GM12874 (cell line): ENCODE data around the gene RPS26.

Source experiments
- CTCF ChIP-seq: IDR thresholded peaks from 2 replicates; pipeline ENCODE4 v1.5.1; 2011; ENCODE audit warnings: low read depth, mild to moderate bottlenecking, control low read depth, low read length, moderate library complexity; ENCODE audit not compliant: insufficient read depth

RPS26 gene

GRCh38 chr12:56078931-56079722, 37.4 kb downstream of the RPS26 start:
- TF ChIP-seq CTCF: peak; percentile 77

DNA sequence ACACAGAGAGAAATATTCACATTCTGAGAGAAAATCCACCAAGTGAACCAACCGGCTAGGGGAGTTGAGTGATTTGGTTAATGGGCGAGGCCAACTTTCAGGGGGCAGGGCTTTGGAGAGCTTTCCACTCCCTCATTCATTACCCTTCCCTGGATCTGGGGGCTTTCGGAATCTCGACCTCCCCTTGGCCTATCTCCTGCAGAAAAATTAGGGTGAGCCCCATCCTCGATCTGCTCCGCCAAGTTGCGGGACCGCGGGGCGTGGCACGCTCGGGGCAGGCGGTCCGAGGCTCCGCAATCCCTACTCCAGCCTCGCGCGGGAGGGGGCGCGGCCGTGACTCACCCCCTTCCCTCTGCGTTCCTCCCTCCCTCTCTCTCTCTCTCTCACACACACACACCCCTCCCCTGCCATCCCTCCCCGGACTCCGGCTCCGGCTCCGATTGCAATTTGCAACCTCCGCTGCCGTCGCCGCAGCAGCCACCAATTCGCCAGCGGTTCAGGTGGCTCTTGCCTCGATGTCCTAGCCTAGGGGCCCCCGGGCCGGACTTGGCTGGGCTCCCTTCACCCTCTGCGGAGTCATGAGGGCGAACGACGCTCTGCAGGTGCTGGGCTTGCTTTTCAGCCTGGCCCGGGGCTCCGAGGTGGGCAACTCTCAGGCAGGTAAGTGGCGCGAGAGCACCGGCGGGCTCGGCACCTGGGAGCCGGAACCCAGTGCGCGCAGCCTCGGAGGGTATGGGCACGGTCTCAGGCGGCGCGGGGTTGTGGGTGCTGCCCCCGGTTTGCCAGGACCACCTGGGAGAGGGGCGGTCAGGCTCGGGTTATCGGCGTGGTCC, 38.2 kb downstream of the RPS26 start, which contains the start of gene ERBB3:
ERBB3 (plus strand) TSS at position 443 of the 833 bp plus-strand sequence; CDS start at position 579, 136 bp downstream.
- TF ChIP-seq CTCF: no peak

DNA sequence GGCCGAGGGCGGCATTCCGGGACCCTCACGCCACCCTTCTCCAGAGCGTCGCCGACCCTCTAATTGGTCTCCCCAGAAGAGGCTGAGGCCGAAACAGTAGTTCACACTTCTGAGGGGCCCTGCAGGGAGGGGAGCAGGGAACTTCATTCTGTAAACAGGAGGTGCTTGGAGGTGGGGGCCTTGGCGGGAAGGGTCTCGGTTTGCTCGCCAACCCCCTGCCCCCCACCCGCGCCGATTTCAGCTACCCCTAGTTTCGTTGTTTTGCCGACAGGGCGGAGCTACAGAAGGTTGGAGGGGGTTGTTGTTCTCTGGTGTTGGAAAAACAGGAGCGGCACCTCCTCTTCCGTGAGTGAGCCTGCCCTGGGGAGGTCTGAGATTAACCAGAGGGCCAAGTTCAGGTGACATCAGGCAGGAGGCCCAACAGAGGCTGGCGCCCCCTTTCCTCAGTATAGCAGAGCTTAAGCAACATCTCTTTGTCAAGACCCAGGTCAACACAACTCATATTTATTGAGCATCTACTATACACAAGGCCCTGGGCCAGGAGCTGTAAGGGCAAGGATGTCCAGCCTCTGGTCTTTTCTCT, 38.9 kb downstream of the RPS26 start:
- no peak for TF ChIP-seq CTCF

- no peak for TF ChIP-seq CTCF
Measured at GRCh38 chr12:56081393-56082347, 40.0 kb downstream of the RPS26 start.

DNA sequence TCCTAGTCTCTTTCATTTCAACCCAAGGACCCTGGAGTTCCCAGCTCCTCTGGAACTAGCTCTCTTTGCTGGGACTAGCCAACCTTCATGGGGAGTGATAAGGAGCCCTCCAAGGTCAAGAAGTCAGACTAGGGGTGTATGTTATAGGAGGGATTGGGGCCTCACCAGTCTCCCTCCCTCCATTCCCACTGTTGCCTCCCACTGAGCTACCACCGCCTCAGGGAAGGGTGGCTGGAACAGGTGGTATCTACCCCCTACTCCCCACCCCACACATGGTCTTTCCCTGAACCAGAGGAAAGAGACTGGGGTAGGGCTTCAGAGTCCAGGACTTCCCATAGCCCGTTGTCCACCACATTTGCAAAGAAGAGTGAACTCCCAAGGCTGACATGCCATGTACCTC, 40.7 kb downstream of the RPS26 start:
- TF ChIP-seq CTCF: no peak

GRCh38 chr12:56082967-56083366, 41.2 kb downstream of the RPS26 start:
- no peak for TF ChIP-seq CTCF
